Epidermal melanocyte (primary cell): ENCODE data around the gene ACSS1.

Source experiments
- DNase-seq: peaks from one replicate; pipeline ENCODE4 v3.0.0; 2011; ENCODE audit warnings: low spot score; ENCODE audit not compliant: insufficient read length

Gene ACSS1

DNA sequence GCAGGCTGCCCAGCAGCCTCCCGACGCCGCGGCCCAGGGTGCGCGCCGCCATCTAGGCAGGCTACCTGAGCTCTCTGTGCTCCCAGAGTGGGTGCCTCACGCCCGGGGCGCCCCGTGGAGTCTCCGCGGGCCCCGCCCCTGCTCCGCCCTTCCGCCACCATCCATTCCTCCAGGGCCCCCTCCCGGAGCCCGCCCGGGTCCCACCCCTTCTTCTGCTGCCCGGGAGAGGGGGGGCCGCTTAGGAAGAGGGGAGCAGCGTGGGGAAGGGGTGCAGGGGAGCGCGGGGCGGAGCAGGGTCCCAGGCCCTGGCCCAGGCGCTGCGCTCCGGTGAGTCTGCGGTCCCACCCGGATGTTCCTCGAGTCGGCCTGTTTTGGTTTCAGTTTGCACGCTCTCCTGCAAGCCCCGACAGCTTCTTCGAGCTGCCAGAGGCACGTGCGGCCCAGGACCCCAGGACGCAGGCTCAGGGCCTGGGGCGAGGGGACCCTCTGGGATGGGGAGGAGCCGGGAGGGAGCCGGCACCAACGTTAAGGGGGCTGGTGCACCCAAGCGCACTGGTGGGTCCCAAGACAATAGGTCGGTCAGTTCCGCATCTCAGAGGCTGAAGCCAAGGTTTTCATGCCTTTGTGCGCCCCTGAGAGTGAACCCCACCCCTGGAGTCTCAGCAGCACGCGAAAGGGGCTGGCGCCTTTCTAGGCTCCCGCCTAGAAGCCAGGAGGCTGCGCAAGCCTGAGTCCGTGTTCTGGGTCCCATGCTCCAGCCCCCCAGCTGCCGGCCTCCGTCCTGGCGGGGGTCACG, at the start of gene ACSS1:
Gene ACSS1 (minus strand): TSS at position 89 of the 796 bp plus-strand sequence. CDS start 37 bp downstream, at position 52.
- DNase-seq = no peak

DNA sequence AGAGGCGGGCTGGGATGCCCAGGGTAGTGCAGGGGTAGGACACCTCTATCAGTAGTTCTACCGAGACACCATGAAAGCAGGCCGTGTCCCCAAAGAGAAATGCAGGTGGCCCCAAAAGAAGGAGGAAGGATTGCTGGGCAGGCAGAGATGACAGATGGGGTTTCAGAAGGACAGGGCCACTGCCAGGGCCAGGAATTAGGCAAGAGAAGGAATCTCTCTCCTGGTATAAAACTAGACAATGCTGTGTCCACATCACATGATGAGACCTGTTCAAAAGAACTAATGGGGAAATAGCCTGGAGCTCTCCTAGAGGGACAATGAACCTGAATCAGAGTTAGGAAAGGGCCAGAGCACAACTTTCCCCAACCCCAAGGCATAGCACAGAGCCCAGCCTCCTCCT, 45.6 kb upstream of the ACSS1 start:
- no peak for DNase-seq

DNA sequence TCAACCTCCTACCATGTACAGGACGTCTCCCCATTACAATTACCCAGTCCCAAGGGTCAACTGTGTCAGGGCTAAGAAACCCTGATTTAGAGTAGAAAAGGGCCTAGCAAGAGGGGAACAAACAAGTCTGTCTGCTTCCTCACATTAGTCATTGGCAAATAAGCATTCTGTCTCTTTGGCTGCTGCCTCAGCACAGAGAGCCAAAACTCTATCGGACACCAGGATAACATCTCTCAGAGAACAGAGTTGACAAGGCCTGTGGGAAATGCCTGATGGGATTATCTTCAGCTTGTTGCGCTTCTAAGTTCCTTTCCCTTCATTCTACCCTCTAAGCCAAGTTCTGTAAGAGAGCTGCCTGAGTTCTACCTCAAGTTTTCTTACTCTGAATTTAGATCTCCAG, 43.0 kb upstream of the ACSS1 start:
- DNase-seq = no peak

DNA sequence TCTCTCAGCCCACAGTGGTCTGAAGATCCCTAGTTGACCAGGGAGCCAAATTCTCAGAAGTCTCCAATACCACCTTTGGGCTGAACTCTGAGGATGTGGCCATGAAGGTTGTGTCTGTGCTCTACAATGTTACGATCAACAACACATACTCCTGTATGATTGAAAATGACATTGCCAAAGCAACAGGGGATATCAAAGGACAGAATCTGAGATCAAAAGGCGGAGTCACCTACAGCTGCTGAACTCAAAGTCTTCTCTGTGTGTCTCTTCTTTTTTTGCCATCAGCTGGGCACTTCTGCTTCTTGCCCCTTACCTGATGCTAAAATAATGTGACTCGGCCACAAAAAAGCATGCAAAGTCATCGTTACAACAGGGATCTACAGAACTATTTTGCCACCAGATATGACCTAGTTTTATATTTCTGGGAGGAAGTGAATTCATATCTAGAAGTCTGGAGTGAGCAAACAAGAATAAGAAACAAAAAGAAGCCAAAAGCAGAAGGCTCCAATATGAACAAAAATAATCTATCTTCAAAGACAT, 41.7 kb upstream of the ACSS1 start:
- no peak for DNase-seq

DNA sequence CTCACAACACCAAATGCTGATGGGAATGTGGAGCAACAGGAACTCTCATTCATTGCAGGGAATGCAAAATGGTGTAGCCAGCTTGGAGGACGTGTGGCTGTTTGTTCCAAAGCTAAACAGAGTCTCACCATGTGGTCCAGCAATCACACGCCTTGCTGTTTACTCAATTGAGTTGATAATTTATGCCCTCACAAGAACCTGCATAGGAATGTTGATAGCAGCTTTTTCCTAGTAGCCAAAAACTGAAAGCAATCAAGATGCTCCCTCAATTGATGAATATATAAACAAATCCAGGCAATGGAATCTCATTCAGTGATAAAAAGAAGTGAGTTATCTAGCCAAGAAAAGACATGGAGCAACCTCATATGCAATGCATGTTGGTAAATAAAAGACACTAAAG, 39.6 kb upstream of the ACSS1 start:
- DNase-seq = no peak

DNA sequence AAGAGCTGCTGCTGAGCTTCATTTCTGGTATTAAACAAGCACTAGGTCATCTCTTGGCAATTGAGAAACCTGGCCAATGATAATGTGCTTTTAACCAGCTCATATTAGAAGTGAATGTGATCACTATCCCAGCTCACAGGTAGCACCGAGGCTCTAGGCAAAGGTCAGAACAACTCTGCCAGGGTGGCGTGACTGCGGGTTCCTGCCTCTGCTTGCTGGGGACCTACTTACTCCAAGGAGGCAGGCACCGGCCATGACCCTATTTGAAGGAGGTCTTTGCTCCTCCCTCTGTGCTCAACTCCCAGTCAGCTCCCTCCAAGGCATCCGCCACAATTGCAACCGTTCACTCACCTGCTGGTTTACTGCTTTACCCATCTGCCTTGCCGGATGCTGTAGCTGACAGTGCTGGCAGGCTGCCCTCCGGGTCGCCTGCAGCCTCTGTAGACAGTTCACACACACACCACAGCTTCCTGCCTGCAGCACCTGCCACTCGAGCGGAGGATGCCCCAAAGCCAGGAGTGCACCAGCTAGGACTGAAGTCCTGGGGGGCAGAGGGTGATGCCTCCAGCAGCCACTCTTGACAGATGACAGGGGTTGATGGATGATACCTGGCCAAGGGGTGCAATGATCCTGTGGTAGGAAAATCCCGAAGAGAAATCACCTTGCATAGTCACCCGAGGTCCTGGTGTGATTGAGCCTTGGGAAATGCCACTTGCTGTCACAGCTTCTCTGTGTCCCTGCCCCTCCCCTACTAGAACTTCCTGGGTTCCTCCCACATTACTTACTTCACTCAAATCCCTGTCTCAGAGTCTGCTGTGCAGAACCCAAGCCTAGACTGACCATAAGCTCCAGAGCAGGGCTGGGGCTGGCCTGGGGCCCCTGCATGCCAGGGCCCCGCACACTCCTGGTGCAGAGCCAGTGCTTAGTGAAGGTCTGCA, 32.8 kb upstream of the ACSS1 start:
- DNase-seq = no peak

DNA sequence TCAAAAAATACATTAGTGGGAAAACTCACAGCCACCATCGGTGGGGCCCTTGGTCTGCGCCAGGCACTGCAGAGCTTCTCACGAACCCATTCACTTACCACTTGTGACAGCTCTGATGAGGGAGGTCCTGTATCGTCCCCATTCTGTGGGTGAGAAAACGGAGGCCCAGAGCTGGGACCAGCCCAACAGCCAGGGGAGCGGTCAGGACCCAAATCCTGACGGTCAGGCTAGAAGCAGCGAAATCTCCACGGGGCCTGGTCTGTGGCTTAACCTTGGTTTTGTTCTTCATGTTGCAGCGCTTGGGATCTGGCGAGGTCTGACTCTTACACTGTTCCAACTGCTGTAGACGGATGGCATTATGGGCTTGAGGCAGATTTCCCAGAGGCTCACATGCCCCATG, 31.7 kb upstream of the ACSS1 start:
- no peak for DNase-seq

DNA sequence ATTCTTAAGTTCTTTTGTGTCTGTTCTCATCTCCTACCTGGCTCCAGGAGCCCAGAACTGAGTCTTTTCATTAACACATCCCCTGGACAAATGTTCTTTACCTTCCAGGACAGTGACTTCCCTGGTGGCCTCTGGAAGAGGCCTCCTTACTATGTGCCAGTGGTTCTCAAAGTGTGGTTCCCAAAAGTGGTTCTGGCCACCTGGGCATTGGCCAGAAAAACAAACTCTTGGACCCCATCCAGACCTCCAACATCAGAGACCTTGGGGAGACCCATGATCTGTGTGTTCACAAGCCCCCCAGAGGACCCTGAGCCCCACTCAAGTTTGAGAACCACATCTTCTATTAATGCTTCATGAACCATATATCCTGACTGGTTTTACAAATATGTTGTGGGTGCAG, 31.2 kb upstream of the ACSS1 start:
- no peak for DNase-seq

DNA sequence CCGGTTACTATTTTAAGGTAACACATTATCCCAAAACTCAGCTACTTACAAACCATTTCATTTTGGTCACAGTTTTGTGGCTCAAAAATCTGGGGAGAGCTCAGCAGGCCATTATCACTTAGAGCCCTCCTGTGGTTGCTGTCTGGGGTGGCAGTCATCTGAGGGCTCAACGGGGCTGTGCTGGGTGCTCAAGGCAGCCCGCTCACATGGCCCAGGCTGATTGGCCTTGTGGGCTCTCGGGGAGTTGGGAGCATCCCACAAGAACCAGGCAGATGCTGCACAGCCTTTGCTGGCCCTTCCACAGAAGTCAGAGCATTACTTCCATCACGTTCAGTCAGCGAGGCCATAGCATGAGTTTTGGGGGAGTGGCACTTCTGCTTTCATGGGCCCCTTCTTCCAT, 30.3 kb upstream of the ACSS1 start:
- DNase-seq = no peak

DNA sequence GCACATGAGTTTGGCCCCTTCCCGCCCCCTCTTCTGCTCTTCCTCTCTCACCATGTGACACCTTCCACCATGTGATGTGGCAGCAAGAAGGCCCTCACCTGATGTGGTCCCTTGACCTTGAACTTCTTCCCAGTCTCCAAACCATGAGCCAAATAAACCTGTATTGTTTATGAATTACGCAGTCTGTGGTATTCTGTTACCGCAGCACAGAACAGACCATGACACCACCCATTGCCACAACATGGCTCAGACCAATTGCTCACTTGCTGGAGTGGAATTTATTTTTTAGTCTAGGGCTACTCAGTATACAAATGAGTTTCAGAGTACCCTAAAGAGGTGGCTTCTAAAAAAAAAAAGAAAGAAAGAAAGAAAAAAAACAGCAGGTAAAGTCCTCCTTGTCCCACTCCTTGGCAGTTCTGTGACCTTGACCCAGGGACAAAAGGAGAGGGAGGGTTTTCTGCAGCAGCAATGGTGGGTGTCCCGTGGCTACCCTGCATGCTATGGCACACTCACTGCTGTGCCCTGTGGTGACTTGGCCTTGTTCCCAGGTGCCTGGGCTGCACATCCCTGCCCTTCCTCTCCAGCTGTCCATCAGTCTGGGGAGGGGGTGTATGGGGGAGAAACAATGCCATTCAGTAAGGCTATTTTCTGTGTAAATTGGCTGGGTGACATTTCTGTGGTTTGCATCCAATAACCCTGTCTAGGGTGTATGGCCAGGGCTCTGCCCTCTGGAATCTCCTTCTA, 29.4 kb upstream of the ACSS1 start:
- no peak for DNase-seq

DNA sequence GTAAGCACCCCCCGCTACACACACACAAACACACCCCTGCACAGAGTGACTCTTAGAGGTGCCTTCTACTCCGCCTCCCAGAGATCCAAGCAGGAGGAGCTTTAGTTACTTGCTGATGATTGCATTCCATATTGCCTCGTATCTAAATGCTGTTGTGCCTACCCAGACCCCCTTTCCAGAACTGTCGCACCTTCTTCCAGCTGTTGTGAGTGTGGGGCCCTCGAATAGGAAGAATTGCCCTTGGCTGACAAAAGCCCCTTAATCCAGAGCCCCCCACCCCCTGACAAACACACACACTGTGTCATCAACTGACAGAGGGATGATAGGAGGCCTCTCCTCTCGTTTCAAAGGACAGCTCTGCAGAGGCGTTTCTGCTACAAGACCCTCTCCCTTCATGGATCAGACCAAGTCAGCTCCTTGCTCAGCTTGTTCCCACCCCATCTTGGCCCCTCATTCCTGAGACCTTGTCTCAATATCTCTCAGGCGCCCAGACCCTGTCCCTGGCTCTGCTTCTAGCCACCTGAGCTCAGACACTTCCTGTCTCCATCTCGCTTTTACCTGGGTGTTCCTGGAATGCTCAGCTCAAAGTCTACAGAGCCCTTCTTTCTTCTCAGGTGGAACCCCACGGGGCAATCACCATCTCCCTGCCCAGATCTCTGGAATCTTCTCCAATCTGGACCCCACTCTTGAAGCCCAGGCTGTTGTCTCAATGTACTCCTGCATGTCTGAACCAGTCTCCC, 28.0 kb upstream of the ACSS1 start:
- DNase-seq = no peak

DNA sequence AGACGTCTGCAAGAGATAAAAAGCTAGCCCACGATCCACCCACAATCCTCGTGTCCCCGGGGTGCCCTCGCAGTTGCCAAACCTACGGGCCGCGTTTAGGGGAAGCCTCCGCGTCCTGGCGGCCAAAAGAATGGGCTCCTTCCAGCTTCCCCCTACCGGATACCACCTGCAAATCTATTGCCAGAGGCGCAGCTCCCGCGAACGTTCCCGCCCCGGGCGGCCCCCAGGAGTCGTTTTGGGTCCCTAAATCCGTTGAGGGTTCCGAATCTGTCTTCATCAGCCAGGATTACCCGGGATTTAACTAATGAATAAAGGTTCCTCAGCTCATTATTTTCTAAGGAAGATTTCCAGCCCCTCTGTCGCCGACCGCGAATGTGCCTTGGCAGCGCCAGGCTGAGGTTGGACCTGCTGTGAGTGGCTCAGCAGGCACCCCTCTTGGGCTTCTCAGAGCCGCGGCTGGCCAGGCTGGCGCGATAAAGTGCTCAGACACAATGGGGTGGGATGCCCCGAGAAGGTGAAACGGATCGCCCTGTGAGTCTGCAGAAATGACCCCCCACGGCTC, 26.8 kb upstream of the ACSS1 start:
- no peak for DNase-seq

DNA sequence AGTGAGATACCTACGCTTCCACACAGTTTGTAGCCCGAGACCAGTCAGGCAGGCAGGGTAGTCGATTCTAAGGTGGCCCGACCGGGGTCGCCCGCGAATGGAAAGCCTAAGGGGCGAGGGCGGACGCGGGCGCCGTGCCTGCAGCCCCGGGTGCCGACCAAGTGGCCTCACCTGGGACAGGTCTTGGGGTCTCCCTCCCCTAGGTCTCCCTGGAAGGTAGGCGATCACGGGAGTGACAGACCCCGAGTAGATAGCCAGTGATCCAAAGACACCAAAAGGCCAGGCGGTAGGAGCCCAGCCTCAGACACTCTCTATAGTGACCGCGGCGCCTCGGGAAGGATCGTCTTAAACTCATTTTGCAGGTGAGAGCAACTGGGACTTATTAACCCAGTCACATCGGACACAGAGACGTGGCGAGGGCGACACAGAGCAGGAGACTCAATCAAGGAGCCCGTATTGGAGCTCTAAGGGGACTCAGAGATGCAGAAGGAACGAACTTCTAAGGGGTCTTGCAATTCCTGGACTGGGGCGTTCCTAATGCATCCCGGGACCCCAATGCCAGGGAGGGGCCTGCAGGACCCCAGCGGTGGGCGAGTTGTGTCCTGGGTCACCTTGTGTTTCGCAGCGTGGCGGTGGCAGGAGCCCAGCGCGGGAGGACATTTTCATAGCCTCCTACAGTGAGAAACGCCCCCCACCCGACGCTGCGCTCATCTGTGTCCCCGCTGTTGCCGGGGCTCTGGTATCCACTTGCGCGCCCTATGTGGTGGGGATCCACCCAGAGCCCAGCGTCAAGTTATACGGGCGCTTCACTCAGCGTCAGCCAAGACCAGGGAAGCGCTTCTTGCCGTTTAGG, 26.1 kb upstream of the ACSS1 start:
- DNase-seq = no peak

DNA sequence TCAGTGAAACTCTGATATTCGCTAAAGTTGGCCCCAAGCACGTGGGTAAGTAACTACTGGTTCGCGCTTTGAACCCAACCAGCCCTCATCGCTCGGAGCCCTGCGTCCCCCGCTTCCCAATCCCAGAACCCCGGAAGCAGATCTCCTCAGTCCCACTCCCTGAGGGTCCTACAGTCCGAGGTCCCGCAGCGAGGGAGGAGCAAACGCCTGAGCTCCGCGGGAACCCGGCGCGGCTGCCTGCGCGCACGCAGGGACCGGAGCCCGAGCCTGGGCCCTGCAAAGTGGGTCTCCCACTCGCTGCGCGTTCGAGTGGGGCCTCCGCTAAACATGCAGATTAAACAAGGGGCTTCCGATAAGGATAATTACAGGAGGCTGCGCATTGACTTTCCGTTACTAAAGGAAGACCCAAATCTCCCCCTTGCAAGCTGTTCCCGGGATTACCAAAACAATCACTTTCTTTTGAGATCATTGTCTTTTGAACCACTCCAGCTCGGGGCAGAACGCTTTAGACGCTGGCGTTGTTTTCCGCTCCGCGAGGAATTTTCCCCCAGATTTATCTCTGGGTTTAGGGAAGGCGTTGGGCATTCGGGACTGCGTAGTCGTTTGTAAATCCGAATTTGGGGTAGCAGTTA, 25.3 kb upstream of the ACSS1 start:
- no peak for DNase-seq

DNA sequence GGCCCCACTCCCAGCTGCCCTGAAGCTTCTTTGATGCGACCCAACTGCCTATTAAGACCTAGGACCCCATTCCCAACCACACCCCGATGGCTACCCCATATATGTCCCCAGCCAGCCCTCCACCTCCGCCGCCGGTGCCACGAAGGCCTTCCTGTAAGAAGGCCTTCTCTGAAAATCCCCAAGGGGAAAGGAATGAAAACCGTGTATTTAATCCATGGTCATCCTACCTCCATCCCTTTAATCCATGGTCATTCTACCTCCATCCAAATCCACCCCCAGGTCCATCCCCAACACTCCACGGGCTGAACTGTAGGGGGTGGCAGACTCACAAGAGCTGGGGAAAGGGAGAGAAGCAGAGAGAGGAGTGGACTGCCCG, 24.5 kb upstream of the ACSS1 start:
- no peak for DNase-seq

DNA sequence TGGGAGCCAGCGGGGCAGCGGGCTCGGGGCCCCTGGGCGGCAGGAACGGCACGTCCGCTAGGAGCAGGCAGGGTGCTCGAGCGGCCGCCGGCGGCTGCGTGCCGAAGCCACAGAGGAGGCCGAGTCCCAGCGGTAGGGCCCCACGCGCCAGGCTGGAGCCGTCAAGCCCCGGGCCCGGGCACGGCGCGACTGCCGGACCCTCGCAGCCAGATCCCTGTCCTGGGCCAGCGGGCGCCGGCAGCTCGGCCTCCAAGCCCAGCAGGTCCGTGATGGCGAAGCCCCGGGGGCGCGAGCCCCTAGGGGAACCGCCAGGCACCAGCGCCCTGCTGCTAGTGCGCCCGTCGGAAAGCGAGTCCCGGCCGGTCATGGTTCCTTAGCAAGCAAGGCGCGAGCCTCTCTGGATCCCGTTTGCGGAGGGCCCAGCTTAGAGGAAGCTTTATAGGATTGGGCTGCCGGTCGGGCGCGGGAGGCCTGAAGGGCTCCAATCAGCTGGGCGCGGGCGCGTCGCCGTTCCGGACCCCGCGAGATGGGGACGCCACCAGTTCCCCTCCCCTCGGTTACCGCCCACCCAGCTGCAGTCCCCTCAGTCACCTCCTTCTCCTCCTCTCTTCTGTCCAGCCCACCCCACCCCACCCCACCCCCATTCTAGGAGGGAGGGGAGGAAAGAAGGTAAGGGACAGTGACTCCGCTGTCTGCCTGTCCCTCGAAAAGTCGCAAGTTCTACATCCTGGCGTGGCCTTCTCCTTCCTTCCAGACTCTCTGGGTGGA, 24.0 kb upstream of the ACSS1 start, which contains the start of gene VSX1:
Gene VSX1 (minus strand): TSS at position 412 of the 768 bp plus-strand sequence. CDS start 45 bp downstream, at position 367.
- DNase-seq = no peak

DNA sequence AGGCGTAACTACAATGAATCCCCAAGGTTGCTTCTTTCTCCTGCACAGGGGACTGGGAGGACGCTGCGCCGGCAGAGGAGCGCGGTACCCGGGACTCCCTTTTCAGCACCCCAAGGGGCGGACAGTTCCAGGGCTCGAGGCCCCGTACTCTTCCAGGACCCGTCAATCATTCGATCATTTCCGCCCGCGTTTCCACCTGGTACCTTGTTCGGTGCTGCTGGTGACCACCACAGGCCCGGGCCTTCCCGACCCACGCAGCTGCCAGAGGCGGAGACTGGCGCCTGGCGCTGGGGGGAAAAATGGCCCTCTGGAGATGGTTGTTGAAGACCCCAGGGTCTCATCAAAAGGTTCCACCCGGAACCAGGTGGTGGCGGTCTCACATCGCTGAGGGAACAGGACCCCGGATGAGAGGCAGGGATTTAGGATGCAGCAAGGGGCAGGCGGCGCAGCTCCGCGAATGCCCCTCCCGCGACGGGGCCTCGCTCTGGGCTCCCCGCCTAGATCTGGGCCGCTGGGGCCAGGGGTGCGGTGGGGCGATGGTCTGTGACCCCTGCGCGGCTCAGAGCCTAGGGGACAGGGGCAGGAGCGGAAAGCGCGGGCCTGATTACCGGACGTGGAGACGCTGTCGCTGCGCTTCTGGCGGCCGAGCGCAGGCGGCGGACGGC, 23.3 kb upstream of the ACSS1 start:
- no peak for DNase-seq

DNA sequence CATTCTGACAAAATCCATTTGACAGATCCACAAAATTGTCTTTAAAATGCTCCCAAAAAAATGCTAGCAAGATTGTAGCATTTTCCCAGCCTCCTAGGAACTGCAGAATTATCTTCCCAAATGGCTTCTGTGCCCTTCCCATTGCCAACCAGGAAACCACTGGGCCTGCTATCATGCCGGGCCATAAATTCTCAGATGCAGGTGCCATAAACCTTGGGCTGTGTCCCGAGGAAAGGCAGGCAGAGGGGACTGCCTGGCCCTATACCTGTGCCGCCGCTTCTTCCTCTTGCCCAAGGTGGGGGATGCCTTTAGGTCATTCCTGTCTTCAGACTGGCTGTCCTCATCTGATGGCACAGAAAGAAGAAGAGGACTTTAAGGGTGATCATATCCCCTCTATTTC, 21.2 kb upstream of the ACSS1 start:
- no peak for DNase-seq
